Measurements from ENCODE around the gene TCF19.
"Not testable (repeated sequence)": the region's sequence is repeated elsewhere in the genome, so short reads cannot be mapped to it uniquely, and the experiment has no call there.

The TCF19 gene

GRCh38 chr6:31187780-31188194 lies 29.4 kb downstream of the TCF19 start:
- no peak for DNase-seq (ENCODE audit: low read depth)
- no peak overlapping the region for H3K4me3 ChIP-seq (ENCODE audit: low read depth, low read length)
- in situ Hi-C loops (cut with HindIII; ENCODE audit: low sequenced_read_pairs) = no loop called here
- TF ChIP-seq CTCF (IDR thresholded peaks at IDR 0.05; ENCODE audit: low read depth, low read length, missing control alignments) = no peak

GRCh38 chr6:31189223-31189622 lies 30.8 kb downstream of the TCF19 start:
- DNase-seq (ENCODE audit: low read depth); H3K4me3 ChIP-seq (ENCODE audit: low read depth, low read length); in situ Hi-C loops (cut with HindIII; ENCODE audit: low sequenced_read_pairs): not testable (repeated sequence)

- DNase-seq (ENCODE audit: low read depth) = no peak
- TF ChIP-seq CTCF (IDR thresholded peaks at IDR 0.05; ENCODE audit: low read depth, low read length, missing control alignments) = no peak
- H3K4me3 ChIP-seq (ENCODE audit: low read depth, low read length) = no peak overlapping the region
- in situ Hi-C loops (cut with HindIII; ENCODE audit: low sequenced_read_pairs) = no loop called here
These were observed 32.1 kb downstream of the TCF19 start for GRCh38 chr6:31190488-31190887.

GRCh38 chr6:31192431-31193105 lies 34.2 kb downstream of the TCF19 start:
- DNase-seq (ENCODE audit: low read depth) = peak; percentile 36
- peak; percentile 64 for TF ChIP-seq CTCF (IDR thresholded peaks at IDR 0.05; ENCODE audit: low read depth, low read length, missing control alignments)
- in situ Hi-C loops (cut with HindIII; ENCODE audit: low sequenced_read_pairs); H3K4me3 ChIP-seq (ENCODE audit: low read depth, low read length): not testable (repeated sequence)

GRCh38 chr6:31193206-31193605 lies 34.8 kb downstream of the TCF19 start:
- TF ChIP-seq CTCF (IDR thresholded peaks at IDR 0.05; ENCODE audit: low read depth, low read length, missing control alignments) = no peak
- in situ Hi-C loops (cut with HindIII; ENCODE audit: low sequenced_read_pairs) = no loop called here
- H3K4me3 ChIP-seq (ENCODE audit: low read depth, low read length) = no peak overlapping the region
- DNase-seq (ENCODE audit: low read depth) = no peak

GRCh38 chr6:31194061-31194834 lies 35.9 kb downstream of the TCF19 start:
- no peak overlapping the region for H3K4me3 ChIP-seq (ENCODE audit: low read depth, low read length)
- no peak for TF ChIP-seq CTCF (IDR thresholded peaks at IDR 0.05; ENCODE audit: low read depth, low read length, missing control alignments)
- in situ Hi-C loops (cut with HindIII; ENCODE audit: low sequenced_read_pairs) = no loop called here
- DNase-seq (ENCODE audit: low read depth) = no peak

GRCh38 chr6:31195308-31195979 lies 37.1 kb downstream of the TCF19 start:
- in situ Hi-C loops (cut with HindIII; ENCODE audit: low sequenced_read_pairs); DNase-seq (ENCODE audit: low read depth); H3K4me3 ChIP-seq (ENCODE audit: low read depth, low read length): not testable (repeated sequence)

- not testable (repeated sequence) for DNase-seq (ENCODE audit: low read depth)
These were observed 38.0 kb downstream of the TCF19 start for GRCh38 chr6:31196251-31197022.

More at GRCh38 chr6:31196251-31197022, 38.0 kb downstream of the TCF19 start:
- in situ Hi-C loops (cut with HindIII; ENCODE audit: low sequenced_read_pairs) = not testable (repeated sequence)
- peak overlapping the region; percentile 74 for H3K4me3 ChIP-seq (ENCODE audit: low read depth, low read length)
